ENCODE data around the gene DPEP1.
"Not testable (repeated sequence)": the region's sequence is repeated elsewhere in the genome, so short reads cannot be mapped to it uniquely, and the experiment has no call there.

The DPEP1 gene

GRCh38 chr16:89656435-89657121 lies 43.1 kb downstream of the DPEP1 start:
- no peak for DNase-seq

- DNase-seq, result peak; percentile 87
Measured at GRCh38 chr16:89657442-89658220, 44.2 kb downstream of the DPEP1 start, which contains the start of the genes CHMP1A and SPATA33. Gene CHMP1A, minus strand, starts transcription at chr16:89657708. Its CDS starts 120 bp downstream, at chr16:89657588. Gene SPATA33, plus strand, starts transcription at chr16:89657836. Its CDS starts 76 bp downstream, at chr16:89657912.

GRCh38 chr16:89658221-89658879 lies 44.9 kb downstream of the DPEP1 start:
- no peak for DNase-seq

GRCh38 chr16:89660146-89660545 lies 46.7 kb downstream of the DPEP1 start:
- no peak for DNase-seq

GRCh38 chr16:89661215-89661614 lies 47.8 kb downstream of the DPEP1 start:
- DNase-seq, result no peak

- not testable (repeated sequence) for DNase-seq
Measured at GRCh38 chr16:89664238-89664637, 50.8 kb downstream of the DPEP1 start.

GRCh38 chr16:89667000-89667399 lies 53.6 kb downstream of the DPEP1 start:
- not testable (repeated sequence) for DNase-seq

- no peak for DNase-seq
Measured at GRCh38 chr16:89667633-89668032, 54.2 kb downstream of the DPEP1 start.

- DNase-seq, result no peak
Measured at GRCh38 chr16:89668790-89669158, 55.3 kb downstream of the DPEP1 start.

GRCh38 chr16:89669755-89670154 lies 56.3 kb downstream of the DPEP1 start:
- DNase-seq, result no peak

GRCh38 chr16:89670496-89671431 lies 57.3 kb downstream of the DPEP1 start:
- DNase-seq, result no peak

GRCh38 chr16:89671565-89671964 lies 58.1 kb downstream of the DPEP1 start:
- DNase-seq, result not testable (repeated sequence)

- DNase-seq, result no peak
Measured at GRCh38 chr16:89672177-89672941, 58.9 kb downstream of the DPEP1 start.

GRCh38 chr16:89678258-89678657 lies 64.8 kb downstream of the DPEP1 start:
- DNase-seq, result no peak

- DNase-seq, result no peak
Measured at GRCh38 chr16:89685916-89686315, 72.5 kb downstream of the DPEP1 start.

GRCh38 chr16:89686520-89687091 lies 73.2 kb downstream of the DPEP1 start, which contains the start of gene CDK10:
Gene CDK10, plus strand, starts transcription at chr16:89686689. Its CDS starts 22 bp downstream, at chr16:89686711.
- peak; percentile 77 for DNase-seq

- DNase-seq, result no peak
Measured at GRCh38 chr16:89687092-89687940, 73.9 kb downstream of the DPEP1 start.
